ENCODE results near the gene FOS.
"Not testable (repeated sequence)": the region's sequence is repeated elsewhere in the genome, so short reads cannot be mapped to it uniquely, and the experiment has no call there.

DNA sequence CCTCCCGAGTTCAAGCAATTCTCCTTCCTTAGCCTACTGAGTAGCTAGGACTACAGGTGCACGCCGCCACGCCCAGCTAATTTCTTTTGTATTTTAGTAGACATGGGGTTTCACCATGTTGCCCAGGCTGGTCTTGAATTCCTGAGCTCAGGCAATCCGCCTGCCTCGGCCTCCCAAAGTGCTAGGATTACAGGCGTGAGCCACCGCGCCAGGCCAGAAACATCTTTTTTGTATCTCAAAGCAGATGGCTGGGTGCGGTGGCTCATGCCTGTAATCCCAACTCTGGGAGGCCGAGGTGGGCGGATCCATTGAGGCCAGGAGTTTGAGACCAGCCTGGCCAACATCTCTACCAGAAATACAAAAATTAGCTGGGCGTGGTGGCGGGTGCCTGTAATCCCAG, 30.9 kb downstream of the FOS start:
- TF ChIP-seq EZH2 (IDR thresholded peaks at IDR 0.05; ENCODE audit: borderline replicate concordance, insufficient read depth, low read depth, low read length, poor library complexity, severe bottlenecking): not testable (repeated sequence)
- TF ChIP-seq, protein P1, sequence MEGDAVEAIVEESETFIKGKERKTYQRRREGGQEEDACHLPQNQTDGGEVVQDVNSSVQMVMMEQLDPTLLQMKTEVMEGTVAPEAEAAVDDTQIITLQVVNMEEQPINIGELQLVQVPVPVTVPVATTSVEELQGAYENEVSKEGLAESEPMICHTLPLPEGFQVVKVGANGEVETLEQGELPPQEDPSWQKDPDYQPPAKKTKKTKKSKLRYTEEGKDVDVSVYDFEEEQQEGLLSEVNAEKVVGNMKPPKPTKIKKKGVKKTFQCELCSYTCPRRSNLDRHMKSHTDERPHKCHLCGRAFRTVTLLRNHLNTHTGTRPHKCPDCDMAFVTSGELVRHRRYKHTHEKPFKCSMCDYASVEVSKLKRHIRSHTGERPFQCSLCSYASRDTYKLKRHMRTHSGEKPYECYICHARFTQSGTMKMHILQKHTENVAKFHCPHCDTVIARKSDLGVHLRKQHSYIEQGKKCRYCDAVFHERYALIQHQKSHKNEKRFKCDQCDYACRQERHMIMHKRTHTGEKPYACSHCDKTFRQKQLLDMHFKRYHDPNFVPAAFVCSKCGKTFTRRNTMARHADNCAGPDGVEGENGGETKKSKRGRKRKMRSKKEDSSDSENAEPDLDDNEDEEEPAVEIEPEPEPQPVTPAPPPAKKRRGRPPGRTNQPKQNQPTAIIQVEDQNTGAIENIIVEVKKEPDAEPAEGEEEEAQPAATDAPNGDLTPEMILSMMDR (IDR thresholded peaks at IDR 0.05): not testable (repeated sequence)
